Measurements from ENCODE around the gene TAF1. TPM values are rescaled to one million over a fixed set of nuclear protein-coding genes. Genes with fewer than 3 reads are reported as not detected.
"Not testable (repeated sequence)": the region's sequence is repeated elsewhere in the genome, so short reads cannot be mapped to it uniquely, and the experiment has no call there.

Gene TAF1
- polyA plus RNA-seq, 4 donors, result 32.4 to 38.2 (median 36.9) TPM

DNA sequence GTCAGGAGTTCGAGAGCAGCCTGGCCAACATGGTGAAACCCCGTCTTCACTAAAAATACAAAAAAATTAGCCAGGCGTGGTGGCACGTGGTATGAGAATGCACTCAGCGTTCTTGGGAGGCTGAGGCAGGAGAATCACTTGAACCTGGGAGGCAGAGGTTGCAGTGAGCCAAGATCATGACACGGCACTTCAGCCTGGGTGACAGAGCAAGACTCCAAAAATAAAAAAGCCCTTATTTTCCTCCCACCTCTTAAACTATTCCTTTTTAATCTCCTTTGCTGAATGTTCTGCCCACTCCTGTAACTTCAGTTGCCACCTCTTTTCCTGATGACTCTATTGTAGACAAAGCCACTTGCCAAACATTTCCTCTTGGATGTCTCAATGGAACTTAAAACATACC lies 72.6 kb downstream of the TAF1 start:
- no peak for DNase-seq (ENCODE audit: low read depth in 4 of 4, low spot score in 3 of 4)

DNA sequence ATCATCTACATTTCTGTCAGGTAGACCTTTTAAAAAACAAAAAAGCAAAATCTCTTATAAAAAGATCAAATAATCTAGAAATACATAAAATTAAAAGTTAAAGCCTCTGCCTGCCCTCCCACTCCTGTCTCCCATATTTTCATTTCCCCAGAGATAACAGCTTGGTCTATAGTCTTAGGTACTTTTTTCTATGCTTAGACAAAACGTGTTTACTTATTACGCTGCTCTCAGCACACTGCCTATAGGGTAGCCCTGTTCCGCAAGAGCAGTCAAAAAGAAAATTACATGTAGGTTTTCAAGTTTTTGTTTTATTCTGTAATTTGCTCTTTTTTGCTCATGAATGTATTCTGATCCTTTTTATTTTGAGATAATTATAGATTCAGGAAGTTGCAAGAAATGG lies 73.3 kb downstream of the TAF1 start:
- DNase-seq (ENCODE audit: low read depth in 4 of 4, low spot score in 3 of 4), result no peak

DNA sequence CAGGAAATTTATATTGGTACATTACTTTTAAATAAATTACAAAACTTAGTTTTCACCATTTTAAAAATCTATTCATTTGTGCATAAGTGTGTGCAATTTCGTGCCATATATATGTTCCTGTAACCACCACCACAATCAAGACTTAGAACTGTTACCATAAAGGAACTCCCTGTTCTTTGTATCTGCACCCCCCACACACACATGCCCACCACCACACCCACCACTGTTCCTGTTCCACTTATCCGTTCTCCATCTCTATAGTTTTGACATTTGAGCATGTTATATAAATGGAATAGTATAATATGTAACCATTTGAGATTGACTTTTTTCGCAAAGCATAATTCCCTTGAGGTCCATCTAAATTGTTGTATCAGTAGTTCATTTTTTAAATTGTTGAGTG lies 73.7 kb downstream of the TAF1 start:
- no peak for DNase-seq (ENCODE audit: low read depth in 4 of 4, low spot score in 3 of 4)

DNA sequence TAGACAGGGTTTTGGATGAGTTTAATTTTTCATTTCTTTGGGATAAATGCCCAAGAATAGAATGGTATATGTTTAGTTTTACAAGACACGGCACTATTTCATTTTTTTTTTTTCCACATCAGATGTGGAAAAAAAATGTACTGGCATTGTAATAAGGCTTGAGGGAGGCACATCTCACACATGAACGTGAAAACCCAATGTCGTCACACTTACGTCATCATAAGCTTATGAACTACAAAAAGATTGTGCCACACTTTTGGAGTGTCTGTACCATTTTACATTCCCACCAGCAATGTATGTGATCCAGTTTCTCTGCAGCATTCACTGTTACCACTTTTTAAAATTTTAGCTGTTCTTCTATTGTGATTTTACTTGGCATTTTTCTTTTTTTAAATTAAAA lies 74.2 kb downstream of the TAF1 start:
- DNase-seq (ENCODE audit: low read depth in 4 of 4, low spot score in 3 of 4), result no peak

DNA sequence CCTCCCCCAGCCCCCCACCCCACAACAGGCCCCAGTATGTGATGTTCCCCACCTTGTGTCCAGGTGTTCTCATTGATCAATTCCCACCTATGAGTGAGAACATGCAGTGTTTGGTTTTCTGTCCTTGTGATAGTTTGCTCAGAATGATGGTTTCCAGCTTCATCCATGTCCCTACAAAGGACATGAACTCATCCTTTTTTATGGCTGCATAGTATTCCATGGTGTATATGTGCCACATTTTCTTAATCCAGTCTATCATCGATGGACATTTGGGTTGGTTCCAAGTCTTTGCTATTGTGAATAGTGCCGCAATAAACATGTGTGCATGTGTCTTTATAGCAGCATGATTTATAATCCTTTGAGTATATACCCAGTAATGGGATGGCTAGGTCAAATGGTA lies 75.7 kb downstream of the TAF1 start:
- DNase-seq (ENCODE audit: low read depth in 4 of 4, low spot score in 3 of 4), result not testable (repeated sequence)

DNA sequence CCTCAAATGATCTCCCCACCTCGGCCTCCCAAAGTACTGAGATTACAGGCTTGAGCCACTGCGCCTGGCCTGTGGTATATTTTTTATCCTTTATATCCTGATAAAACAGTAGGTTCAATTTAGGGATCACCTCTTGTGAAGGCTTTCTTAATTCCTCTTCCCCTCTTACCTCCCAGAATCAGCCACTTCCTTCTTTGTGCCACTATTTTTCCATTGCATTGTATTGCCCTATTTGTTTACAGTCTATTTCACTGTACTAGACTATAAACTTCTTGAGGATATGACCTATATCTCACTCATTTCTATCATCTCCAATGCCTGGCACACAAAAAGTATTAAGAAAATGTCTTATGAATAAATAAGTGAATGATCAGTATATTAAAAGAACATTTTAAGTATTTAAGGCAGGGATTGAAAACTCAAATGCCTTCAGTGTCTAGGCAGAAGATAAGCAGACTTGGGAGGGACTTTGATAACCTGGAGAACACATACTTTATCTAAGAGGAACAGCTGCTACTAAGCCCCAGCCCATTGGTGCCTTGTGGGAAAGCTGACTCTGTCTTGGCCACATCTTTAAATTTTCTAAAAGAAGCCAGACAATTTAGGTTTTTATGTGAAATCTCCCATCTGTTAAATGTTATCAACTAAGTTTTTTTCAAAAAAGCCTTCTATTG lies 84.4 kb downstream of the TAF1 start:
- DNase-seq (ENCODE audit: low read depth in 4 of 4, low spot score in 3 of 4), result no peak

DNA sequence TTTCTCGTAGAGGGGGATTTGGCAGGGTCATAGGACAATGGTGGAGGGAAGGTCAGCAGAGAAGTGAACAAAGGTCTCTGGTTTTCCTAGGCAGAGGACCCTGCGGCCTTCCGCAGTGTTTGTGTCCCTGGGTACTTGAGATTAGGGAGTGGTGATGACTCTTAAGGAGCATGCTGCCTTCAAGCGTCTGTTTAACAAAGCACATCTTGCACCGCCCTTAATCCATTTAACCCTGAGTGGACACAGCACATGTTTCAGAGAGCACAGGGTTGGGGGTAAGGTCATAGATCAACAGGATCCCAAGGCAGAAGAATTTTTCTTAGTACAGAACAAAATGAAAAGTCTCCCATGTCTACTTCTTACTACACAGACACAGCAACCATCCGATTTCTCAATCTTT lies 85.4 kb downstream of the TAF1 start:
- DNase-seq (ENCODE audit: low read depth in 4 of 4, low spot score in 3 of 4), result not testable (repeated sequence)

DNA sequence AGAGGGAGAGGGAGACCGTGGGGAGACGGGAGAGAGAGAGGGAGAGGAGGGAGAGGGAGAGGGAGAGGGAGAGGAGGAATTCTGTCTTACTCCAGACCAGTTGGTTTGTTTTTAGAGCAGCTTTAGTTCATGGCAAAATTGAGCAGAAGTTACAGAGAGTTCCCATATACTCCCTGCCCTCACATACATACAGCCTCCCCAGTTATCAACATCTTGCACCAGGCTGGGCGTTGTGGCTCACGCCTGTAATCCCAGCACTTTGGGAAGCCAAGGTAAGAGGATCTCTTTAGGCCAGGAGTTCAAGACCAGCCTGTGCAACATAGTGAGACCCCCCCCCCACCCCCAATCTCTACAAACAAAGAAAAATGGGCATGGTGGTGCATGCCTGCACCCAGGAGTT lies 86.9 kb downstream of the TAF1 start:
- DNase-seq (ENCODE audit: low read depth in 4 of 4, low spot score in 3 of 4), result no peak

DNA sequence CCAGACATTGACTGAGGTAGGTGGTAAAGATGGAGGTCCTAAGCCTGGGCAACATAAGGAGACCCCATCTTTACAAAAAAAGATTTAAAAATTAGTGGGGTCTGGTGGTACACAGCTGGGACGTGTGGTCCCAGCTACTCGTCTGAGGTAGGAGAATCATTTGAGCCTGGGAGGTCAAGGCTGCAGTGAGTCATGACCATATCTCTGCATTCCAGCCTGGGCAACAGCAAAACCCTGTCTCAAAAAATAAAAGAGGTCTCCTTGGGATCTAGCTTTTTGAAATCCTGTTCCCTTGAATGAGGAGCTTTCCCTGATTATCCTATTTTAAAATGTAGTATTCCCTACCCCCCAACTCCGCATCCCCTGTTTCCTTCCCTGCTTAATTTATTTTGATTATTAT lies 88.1 kb downstream of the TAF1 start:
- DNase-seq (ENCODE audit: low read depth in 4 of 4, low spot score in 3 of 4), result no peak

DNA sequence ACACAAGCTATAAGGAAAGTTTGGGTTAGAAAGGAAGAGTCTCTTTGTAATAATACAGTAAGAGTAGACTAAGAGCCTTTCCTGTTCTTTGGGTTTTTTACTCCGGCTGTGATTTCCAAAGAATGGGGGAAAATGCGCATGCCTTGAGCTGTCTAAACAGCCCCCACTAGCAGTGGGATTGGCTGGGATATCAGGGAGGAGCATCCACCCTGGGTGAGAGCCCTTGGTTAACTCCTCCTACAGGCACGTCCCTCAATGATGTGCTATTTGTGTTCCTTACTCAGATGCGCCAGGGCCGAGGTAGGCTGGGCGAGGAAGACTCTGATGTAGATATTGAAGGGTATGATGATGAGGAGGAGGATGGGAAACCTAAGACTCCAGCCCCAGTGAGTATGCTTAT lies 92.7 kb downstream of the TAF1 start:
- no peak for DNase-seq (ENCODE audit: low read depth in 4 of 4, low spot score in 3 of 4)

DNA sequence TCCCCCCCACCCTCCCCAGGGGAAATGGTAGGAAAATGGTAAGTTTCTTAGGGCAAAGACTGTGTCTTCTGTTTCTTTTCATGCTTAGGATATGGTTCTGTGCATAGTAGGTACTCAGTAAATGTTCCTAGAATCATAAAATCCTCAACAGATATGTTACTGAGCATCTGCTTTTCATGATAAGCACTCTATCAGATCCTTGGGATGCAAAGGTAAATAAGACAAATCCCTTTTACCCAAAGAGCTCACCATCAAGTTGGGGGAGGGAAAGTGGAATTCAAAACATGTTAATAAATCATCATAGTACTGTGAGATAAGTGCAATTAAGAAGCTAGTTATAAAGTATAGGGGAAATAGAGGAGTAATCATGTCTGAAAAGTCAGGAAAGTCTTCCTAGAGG lies 98.8 kb downstream of the TAF1 start:
- DNase-seq (ENCODE audit: low read depth in 4 of 4, low spot score in 3 of 4), result no peak

DNA sequence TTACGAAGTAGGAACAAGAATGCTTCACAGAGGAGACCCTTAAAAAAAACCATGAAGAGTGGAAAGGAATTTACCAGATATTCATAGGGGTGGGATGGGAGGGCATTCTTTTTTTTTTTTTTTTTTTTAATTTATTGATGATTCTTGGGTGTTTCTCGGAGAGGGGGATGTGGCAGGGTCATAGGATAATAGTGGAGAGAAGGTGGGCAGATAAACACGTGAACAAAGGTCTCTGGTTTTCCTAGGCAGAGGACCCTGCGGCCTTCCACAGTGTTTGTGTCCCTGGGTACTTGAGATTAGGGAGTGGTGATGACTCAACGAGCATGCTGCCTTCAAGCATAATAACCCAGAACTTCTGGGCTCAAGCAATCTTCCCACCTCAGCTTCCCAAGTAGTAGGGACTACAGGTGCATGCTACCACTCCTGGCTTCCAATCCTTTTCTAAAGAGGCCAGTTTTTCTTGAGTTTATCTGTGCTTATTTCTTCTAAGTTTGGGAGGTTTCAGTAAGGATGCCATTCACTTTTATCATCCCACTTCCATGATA lies 100.9 kb downstream of the TAF1 start:
- no peak for DNase-seq (ENCODE audit: low read depth in 4 of 4, low spot score in 3 of 4)

DNA sequence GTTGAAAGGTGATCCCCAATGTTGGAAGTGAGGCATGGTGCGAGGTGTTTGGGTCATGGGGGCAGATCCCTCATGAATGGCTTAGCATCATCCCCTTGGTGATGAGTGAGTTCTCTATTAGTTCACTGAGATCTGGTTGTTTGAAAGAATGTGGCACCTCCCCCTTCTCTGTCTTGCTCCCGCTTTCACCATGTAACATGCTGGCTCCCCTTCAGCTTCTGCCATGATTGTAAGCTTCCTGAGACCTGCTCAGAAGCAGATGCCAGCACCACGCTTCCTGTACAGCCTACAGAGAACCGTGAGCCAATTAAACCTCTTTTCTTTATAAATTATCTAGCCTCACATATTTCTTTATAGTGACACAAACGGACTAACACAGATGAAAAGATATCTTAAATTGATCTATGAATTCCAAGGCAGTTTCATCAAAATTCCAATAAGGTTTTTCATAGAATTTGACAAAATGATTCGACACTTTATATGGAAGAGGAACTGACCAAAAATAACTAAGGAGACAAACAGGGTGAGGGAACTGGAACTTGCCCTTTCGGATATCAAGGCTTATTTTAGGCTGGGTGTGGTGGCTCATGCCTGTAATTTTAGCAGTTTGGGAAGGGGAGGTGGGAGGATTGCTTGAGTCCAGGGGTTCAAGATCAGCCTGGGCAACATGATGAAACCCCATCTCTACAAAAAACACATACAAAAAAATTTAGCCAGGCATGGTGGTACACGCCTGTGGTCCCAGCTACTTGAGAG lies 109.8 kb downstream of the TAF1 start:
- no peak for DNase-seq (ENCODE audit: low read depth in 4 of 4, low spot score in 3 of 4)

DNA sequence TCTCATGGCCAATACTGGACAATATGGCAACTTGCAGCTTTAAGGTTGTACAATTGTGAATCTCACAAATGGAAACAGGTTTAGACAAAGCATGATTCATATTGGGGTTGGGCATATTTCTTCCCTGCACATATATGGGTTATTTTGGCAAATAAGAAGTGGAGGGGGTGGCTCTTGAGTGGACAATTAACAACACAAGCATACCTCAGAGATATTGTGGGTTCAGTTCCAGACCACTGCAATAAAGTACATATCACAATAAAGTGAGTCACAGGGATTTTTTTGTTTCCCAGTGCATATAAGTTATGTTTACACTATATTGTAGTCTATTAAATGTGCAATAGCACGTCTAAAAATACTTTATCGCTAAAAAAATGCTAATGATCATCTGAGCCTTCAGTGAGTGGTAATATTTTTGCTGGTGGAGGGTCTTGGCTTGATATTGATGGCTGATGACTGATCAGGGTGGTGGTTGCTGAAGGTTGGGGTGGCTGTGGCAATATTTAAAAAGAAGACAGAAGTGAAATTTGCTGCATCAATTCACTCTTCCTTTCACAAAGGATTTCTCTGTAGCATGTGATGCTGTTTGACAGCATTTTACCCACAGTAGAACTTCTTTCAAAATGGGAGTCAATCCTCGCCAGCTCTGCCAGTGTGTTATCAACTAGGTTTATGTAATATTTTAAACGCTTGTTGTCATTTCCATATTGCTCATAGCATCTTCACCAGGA lies 116.2 kb downstream of the TAF1 start:
- DNase-seq (ENCODE audit: low read depth in 4 of 4, low spot score in 3 of 4), result no peak

DNA sequence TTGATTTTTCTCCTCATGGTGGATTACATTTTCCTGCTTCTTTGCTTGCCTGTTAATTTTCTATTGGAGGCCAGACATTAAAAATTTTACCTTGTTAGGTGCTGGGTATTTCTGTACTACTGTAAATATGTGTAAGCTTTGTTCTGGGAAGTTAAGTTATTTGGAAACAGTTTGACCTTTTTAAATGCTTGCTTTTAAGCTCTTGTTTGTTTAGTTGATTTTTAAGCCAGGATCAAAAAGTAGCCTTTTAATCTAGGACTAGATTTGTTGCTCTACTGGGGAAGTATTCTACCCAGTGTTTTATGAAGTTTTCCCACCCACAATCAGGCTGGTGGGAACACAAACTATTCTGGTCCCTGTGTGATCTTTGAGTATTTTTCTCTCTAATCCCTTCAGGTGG lies 121.7 kb downstream of the TAF1 start:
- no peak for DNase-seq (ENCODE audit: low read depth in 4 of 4, low spot score in 3 of 4)

DNA sequence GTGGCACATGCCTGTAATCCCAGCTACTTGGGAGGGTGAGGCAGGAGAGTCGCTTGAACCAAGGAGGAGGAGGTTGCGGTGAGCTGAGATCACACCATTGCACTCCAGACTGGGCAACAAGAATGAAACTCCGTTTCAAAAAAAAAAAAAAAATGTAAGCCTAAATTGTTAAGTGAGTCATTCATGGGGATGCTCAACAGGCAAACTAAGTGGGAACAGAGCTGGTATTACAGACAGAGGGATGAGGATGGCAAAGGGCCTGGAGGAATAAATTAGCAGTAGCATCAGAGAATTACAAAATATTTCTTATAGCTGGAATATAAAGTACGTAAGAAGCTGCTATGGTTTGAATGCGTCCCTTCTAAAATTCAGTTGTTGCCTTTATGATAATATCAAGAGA lies 123.4 kb downstream of the TAF1 start:
- DNase-seq (ENCODE audit: low read depth in 4 of 4, low spot score in 3 of 4), result no peak

DNA sequence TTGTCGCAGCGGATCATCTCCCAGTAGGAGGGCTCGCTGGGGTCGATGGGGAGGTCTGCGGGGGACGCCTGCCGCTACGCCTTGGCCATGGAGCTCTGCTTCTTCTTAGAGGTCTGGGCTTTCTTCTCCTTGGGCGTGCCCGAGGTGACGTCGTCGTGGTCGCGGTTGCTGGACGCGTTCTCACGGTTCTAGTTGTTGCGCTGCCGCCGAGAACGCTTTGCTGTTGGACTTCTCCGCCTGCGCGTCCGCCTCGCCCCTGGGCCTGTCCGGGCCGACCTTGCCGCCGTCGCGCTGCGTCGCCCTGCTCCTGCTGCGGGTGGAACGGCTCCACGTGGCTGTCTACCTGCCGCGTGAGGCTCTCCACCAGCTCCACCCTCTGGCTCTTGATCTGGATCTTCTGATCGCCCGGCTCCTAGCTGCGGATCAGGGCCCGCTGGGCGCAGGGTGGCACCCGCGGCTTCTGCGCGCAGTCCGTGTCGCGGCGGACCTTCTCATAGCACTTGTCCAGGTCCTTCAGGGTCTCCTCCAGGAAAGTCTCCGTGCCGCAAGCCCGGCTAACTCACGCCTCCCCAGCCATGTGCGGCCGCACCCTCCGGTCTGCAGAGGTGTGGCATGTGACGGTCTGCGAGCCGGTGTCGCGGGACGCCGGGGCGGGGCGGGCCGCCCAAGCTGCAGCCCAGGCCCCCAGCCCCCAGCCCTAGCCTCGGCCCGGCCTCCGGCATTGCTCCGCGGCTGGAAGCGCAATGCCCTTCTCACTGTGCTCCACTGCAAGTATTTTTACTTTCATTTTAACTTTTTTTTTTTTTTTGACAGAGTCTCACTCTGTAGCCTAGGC lies 126.3 kb downstream of the TAF1 start:
- peak in 1 of 4 donors; percentile 10 for DNase-seq (ENCODE audit: low read depth in 4 of 4, low spot score in 3 of 4)

DNA sequence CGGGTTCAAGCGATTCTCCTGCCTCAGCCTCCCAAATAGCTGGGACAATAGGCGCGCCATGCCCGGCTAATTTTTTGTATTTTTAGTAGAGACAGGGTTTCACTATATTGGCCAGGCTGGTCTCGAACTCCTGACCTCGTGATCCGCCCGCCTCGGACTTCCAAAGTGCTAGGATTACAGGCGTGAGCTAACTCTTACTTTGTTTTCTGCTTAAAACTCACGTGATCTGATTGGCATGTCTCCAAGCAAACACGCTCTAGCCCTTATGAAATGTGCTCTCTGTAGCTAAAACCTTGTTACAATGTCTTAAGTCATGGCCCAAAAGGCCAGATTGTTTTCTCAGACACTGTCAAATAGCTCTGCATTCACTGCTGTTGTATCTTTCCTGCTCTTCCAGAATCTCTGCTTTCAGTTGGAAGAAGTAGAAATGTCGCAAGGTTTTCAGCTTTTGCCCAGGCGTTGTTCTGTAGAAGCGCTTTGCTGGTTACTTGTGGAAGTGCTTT lies 127.0 kb downstream of the TAF1 start:
- DNase-seq (ENCODE audit: low read depth in 4 of 4, low spot score in 3 of 4), result no peak

DNA sequence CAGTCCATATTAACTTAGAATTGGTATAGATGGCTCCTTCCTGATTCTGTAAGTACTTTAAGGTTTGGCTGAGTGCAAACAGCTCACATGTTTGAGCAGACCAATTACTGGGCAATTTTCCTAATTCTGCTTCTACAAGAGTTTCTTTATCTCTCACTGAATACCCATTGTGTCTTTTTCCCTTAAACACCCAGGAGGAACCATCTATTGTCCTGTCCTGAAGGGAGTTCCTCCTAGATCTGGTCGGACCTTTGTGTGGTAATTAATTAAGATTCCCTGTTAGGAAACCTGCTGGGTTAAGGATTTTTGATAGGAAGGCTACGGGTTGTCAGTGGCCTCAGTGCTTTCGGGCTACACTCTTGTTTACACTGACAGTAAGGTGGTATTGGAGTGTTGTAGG lies 129.8 kb downstream of the TAF1 start:
- not testable (repeated sequence) for DNase-seq (ENCODE audit: low read depth in 4 of 4, low spot score in 3 of 4)

DNA sequence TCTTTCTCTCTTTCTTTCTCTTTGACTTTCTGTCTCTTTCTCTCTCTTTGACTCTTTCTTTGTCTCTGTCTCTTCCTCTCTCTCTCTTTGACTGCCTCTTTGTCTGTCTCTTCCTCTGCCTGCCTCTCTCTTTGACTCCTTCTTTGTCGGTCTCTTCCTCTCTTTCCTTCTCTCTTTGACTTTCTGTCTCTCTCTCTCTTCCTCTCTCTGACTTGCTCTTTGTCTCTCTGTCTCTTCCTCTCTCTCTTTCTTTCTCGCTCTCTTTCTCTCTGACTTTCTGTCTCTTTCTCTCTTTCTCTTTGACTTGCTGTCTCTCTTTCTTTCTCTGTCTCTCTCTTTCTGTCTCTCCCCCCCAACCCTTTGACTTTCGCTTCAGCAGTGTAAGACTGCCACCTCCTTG lies 130.3 kb downstream of the TAF1 start:
- DNase-seq (ENCODE audit: low read depth in 4 of 4, low spot score in 3 of 4), result no peak

Data from right renal pelvis (tissue), 4 donors.